Stimulated activated naive CD4-positive, alpha-beta T cell treated with Interleukin-2 at 50 U/mL for 16 hours (primary cell): ENCODE data around the gene CPE.
"Not testable (repeated sequence)": the region's sequence is repeated elsewhere in the genome, so short reads cannot be mapped to it uniquely, and the experiment has no call there.

Source experiments
- DNase-seq: peaks from one replicate; lab custom pipeline; 2025; lab: John Stamatoyannopoulos, UW

The CPE gene

GRCh38 chr4:165404080-165404479 is 25.3 kb downstream of the CPE start:
- DNase-seq, result no peak

GRCh38 chr4:165404696-165405095 is 25.9 kb downstream of the CPE start:
- DNase-seq, result no peak

DNA sequence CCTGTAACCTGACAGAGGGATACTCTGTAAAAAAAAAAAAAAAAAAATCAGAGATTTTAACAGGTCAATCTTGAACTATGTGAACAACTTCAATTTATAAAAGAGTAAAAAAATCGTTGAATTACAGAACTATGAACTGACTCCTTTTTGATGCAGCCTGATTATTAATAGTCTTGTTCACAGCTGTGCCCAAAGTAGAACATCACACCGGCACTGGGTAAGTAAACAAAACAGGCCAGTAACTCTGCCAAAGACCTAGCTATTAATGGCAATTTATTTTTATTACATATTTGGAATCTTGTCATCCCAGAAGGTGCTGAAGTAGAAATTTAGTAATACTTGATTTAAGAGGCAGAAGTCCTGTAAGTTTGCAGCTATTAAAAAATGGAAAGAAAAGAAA is 31.4 kb downstream of the CPE start:
- no peak for DNase-seq

GRCh38 chr4:165415910-165416309 is 37.1 kb downstream of the CPE start:
- DNase-seq, result no peak

- no peak for DNase-seq
Measured at GRCh38 chr4:165418073-165418472, 39.3 kb downstream of the CPE start.

- DNase-seq, result no peak
Measured at GRCh38 chr4:165425629-165426028, 46.8 kb downstream of the CPE start.

DNA sequence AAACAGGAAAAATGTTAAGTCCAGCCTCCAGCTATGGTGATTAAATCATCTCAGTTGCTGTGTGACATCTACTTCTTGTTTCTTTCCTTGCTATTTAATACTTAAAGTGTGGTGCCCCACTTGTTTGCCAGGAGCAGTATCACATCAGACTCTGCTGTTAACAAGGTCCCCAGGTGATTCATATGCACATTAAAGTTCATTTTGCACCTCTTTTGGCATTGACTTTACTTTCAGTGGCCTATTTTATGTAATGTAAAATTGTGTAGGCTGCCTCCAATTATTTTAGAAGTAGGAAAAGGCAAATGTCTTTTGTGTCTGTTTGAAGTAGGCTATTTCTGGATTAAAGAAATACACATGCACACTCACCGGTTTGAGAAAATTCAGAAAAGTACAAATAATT is 47.5 kb downstream of the CPE start:
- no peak for DNase-seq

GRCh38 chr4:165426823-165427222 is 48.0 kb downstream of the CPE start:
- DNase-seq, result no peak

DNA sequence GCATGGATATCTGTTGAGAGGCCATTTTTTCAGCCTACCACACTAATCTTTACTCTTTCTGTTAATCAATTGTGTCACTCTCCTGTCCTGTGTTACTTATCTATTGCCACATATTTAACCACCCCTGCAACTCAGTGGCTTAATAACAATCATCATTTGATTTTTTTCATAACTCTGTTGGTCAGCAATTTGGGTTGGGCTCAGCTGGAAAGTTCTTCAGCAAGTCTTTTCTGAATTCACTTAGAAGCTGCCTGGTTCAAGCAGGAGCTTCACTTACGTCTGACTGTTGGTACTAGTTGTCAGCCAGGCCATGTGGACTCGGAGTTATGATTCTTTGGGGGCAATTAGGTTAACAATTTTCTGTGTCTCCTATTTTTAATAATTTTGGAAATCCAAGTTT is 50.1 kb downstream of the CPE start:
- no peak for DNase-seq

DNA sequence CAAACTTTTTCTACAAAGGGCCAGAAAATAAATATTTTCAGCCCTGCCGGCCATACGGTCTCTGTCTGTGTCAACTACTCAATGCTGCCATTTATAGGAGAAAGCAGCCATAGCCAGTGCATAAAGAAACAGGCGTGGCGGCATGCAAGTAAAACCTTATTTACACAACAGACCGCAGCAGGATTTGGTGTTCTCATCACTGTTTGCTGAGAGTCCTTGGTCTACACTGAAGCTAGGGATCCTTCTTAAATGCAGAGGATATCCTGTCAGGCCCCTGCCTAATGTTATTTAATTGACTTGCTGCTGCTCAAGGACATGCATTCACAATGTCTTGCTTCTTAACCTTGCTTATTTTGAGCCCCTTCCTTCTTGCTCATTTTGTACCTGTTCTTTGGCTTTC is 54.7 kb downstream of the CPE start:
- no peak for DNase-seq

DNA sequence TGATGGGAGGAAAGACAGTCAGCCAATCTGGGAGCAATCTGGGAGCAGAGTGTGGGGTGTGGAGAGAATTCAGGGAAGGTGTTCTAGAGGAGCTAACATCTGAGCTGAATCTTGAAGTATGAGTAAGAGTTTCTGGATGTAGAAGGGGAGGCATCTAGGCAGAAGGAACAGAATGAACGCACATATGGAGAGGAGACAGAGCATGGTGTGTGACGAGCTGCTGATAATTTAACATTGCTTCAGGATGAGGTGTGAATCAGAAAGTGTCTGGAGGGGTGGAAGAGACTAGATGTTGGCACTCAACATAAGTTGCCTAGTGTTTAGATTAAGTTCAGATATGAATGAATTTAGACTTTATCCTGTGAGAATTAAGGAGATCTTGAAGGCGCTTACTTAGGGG is 58.9 kb downstream of the CPE start:
- DNase-seq, result no peak

- no peak for DNase-seq
Measured at GRCh38 chr4:165439344-165439743, 60.5 kb downstream of the CPE start.

GRCh38 chr4:165439981-165440380 is 61.2 kb downstream of the CPE start:
- no peak for DNase-seq

DNA sequence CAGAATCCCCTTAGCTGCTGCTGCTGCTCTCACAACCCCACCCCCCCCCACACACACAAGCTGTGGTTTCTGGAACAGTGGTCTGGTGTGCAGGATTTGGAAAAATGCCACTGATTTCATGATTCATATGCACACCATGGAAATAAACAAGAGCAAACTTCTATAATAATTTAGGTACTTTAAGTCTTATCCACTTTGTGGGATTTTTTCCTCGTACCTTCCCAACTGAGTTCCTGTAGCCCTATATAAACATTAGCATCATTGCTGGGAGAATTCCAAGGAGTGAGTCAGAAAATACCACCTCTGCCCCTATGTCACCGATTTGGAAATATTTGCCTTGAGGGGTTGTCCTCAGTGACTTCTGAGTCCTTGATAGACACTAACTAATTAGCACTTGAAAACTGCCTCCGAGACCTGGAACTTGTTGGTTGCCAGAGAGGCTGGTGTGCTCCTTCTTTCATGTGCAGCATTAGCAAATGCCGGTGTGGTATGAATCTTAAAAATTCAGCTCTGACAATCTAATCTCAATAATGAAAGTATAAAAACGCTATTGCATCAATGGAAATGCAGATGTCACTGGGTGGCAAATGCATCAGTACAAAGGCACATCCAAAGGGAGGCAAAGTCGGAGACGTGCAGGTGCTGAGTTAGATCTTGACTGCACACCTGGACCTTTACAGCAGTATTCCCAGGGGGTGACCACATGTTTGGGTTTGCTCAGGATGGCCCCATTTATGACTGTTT is 61.8 kb downstream of the CPE start:
- no peak for DNase-seq

- no peak for DNase-seq
Measured at GRCh38 chr4:165443276-165443675, 64.5 kb downstream of the CPE start.

DNA sequence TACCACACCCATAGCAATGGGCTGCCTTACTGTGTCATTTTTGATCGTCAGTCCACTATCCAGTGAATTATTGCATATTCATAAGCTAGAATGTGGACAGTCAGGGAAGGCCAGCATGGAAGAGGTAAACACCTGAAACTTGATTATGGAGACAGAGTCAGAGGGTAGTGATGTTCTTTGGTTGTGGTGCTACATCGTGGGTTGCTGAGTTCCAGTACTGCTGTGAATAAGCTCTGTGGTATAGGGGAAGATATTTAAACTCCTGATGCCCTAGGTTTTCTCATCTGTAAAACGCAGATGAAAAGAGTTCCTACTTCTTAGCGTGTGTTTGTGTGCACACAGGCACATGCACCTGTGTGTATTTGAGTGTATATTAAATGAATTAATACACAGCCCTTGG is 69.9 kb downstream of the CPE start:
- DNase-seq, result no peak

- DNase-seq, result no peak
Measured at GRCh38 chr4:165449333-165449732, 70.5 kb downstream of the CPE start.

DNA sequence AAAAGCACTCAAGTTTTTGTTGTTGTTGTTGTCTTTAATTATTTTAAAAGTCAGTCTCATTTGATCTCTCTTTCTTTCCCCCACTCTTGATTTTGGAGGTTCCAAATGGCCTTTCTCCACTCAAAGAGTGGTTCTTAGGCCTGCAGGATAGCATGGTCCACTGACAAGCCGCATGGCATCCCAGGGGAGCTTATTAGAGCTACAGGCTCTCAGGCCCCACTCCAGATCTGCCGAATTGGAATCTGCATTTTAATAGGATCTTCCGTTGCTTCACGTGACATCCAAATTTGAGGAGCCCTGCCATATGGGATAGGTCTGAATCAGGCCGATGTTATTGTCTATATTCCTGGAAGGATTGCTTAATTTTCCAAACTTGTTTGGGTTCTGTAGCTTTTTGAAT is 72.1 kb downstream of the CPE start:
- DNase-seq, result no peak

DNA sequence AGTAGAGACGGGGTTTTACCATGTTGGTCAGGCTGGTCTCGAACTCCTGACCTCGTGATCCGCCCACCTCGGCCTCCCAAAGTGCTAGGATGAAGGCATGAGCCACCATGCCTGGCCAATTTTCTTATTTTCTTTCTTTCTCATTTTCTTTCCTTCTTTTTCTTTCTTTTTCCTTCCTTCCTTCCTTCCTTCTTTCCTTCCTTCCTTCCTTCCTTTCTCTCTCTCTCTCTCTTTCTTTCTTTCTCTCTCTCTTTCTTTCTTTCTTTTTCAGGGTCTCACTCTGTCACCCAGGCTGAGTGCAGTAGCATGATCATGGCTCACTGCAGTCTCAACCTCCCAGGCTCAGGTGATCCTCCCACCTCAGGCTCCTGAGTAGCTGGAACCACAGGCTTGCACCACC is 74.3 kb downstream of the CPE start:
- not testable (repeated sequence) for DNase-seq

GRCh38 chr4:165454426-165454825 is 75.6 kb downstream of the CPE start:
- DNase-seq, result no peak

- DNase-seq, result no peak
Measured at GRCh38 chr4:165457793-165458192, 79.0 kb downstream of the CPE start.

GRCh38 chr4:165458471-165458870 is 79.7 kb downstream of the CPE start:
- no peak for DNase-seq

GRCh38 chr4:165461159-165461821 is 82.5 kb downstream of the CPE start:
- no peak for DNase-seq

GRCh38 chr4:165462009-165462408 is 83.2 kb downstream of the CPE start:
- DNase-seq, result no peak
